ENCODE measurements around the gene CHIA.

The CHIA gene

DNA sequence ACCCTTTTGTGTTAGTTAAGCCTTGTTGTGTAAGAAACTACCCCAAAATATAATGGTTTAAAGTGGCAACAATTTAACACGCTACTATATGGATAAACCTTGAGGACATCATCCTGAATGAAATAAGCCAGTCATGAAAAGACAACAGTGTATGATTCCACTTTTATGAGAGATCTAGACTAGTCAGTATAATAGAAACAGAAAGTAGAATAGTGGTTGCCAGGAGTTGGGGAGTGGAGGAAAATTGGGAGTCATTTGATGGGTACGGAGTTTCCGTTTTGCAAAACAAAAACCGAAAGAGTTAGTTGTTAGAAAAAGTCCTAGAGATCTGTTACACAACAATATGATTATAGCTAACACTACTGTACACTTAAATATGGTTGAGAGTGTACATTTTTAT lies 16.0 kb upstream of the CHIA start:
- Mint-ChIP-seq H3K27ac (peak overlapping the region; percentile 89), H3K27me3 (peaks cover 32% of the 10 kb centered on the region), H3K4me3 (peak overlapping the region; percentile 5), H3K36me3 (ENCODE audit: low read depth) (no peaks in the 10 kb centered on the region), H3K4me1 (ENCODE audit: low read depth) (peaks cover 50% of the 10 kb centered on the region), H3K9me3 (peaks cover 7% of the 10 kb centered on the region)
- no peak for DNase-seq

DNA sequence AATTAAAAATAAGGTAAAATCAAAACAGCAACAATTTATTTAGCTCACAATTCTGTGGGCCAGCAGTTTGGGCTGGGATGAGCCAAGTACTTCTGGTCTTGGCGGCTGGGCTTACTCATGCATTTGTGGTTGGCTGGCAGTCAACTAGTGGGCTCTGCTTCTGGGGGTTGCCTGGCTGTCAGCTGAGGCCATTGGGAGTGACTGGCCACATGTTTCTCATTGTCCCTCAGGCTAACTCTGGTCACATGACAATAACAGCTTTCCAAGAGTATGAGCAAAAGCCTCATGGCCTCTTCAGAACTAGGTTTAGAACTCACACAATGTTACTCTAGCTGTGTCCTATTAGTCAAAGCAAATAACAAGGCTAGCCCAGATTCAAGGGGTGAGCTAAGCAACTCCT lies 15.6 kb upstream of the CHIA start:
- Mint-ChIP-seq H3K9me3 (peaks cover 7% of the 10 kb centered on the region), H3K4me1 (ENCODE audit: low read depth) (peaks cover 55% of the 10 kb centered on the region), H3K4me3 (no peak overlapping the region), H3K27ac (peak overlapping the region; percentile 89), H3K36me3 (ENCODE audit: low read depth) (no peaks in the 10 kb centered on the region), H3K27me3 (peaks cover 28% of the 10 kb centered on the region)
- peak; percentile 47 for DNase-seq

DNA sequence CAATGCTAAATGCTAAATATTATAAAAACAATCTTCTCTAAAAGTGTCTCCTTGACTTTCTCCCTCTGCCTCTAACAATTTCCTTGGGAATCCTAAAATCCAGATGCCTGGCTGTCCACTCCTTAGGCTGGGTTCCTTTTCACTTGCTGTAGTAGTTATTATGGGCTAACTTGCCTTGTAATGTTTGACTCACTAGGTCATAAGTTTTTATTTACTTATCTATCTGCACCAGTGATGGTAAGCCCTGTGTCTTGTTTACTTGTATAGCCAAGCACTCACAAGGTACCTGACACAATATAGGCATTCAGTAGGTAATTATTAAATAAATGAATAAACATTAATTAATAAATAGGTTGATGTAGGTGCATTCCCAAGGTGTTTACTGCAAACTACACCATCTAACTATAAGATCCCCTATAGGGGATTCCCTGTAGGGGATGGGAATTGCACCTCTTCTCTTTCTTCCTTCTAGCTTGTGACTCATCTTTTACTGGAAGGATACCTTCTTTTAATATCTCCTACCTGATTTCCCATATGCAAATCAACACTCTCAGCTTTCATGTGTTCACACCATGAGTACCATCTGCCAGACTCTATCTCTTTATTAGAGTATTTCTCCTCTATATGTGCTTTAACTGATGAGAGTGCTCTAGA lies 14.7 kb upstream of the CHIA start:
- H3K27me3 Mint-ChIP-seq, result peaks cover 20% of the 10 kb centered on the region
- peaks cover 53% of the 10 kb centered on the region for H3K4me1 Mint-ChIP-seq (ENCODE audit: low read depth)
- peaks cover 7% of the 10 kb centered on the region for H3K9me3 Mint-ChIP-seq
- H3K4me3 Mint-ChIP-seq, result no peak overlapping the region
- DNase-seq, result no peak
- no peaks in the 10 kb centered on the region for H3K36me3 Mint-ChIP-seq (ENCODE audit: low read depth)
- H3K27ac Mint-ChIP-seq, result peak overlapping the region; percentile 89

DNA sequence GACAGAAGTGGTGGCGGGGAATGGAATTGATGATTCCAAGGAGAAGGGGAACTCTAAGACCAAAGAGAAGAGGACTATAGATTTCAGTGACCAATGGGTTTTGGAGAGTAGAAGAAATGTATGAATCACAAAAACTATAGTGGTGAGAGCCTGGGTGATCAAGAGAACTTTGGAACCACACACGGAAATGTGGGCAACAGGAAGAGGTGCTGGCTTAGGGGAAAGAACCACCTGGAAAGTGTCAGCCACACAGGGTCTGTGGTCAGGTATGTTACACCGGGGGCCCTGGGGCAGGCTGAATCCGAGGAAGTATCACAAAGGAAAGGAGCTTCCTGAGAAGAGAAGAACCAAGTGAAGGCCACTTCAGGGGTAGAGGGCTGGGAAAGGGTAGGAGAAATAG lies 11.5 kb upstream of the CHIA start:
- Mint-ChIP-seq H3K9me3 (peaks cover 7% of the 10 kb centered on the region), H3K36me3 (ENCODE audit: low read depth) (no peaks in the 10 kb centered on the region), H3K27ac (no peak overlapping the region), H3K4me3 (no peak overlapping the region), H3K27me3 (no peaks in the 10 kb centered on the region), H3K4me1 (ENCODE audit: low read depth) (peaks cover 44% of the 10 kb centered on the region)
- DNase-seq, result no peak

DNA sequence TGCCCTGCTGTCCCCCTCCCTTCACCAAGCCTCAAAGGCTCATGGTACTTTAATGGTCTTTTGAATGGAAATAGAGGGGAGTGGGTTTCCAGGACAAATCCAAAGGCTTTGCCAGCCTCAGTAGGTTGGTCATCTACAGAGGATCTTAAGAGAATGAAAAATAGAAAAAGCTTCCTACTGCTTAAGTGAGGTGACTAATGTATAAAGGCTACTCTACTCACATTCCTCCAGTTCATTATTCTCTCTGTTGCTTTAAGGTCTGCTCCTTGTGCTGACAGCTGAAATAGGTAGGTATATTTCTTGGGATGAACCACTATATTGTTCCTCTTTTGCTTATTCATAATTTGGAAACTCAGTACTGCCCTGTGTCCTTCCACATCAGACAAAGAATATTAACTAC lies 10.4 kb upstream of the CHIA start:
- peaks cover 32% of the 10 kb centered on the region for H3K4me1 Mint-ChIP-seq (ENCODE audit: low read depth)
- H3K27me3 Mint-ChIP-seq, result no peaks in the 10 kb centered on the region
- H3K4me3 Mint-ChIP-seq, result no peak overlapping the region
- H3K36me3 Mint-ChIP-seq (ENCODE audit: low read depth), result no peaks in the 10 kb centered on the region
- peaks cover 7% of the 10 kb centered on the region for H3K9me3 Mint-ChIP-seq
- DNase-seq, result no peak
- no peak overlapping the region for H3K27ac Mint-ChIP-seq

DNA sequence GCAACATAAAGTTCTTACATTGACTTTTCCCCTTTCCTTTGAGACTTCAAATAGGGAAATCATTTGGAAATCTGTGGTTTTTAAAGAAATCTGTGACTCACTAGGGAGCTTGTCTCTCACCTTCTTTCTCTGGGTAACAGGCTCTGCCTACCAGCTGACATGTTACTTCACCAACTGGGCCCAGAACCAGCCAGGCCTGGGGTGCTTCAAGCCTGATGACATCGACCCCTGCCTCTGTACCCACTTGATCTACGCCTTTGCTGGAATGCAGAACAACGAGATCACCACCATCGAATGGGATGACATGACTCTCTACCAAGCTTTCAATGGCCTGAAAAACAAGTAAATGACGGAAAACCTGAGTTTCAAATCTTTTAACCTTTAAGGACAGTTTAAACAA lies 9.2 kb upstream of the CHIA start:
- Mint-ChIP-seq H3K27ac (no peak overlapping the region), H3K27me3 (no peaks in the 10 kb centered on the region), H3K4me1 (ENCODE audit: low read depth) (peaks cover 23% of the 10 kb centered on the region), H3K9me3 (peaks cover 6% of the 10 kb centered on the region), H3K4me3 (no peak overlapping the region), H3K36me3 (ENCODE audit: low read depth) (no peaks in the 10 kb centered on the region)
- DNase-seq, result no peak

DNA sequence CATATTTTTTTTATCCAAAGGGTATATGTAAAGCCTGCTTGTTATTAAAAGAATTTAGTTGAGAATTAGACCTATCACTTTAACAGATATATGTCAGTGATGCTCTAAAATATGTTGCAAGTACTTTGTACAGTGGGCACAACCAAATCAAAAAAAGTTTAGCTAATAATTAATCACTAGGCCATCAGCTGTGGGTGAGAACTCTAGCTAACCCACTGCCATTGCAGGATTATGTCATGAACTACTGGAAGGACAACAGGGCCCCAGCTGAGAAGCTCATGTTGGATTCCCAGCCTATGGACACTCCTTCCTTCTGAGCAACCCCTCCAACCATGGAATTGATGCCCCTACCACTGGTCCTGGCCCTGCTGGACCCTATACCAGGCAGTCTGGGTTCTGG lies 6.8 kb upstream of the CHIA start:
- Mint-ChIP-seq H3K4me3 (no peak overlapping the region), H3K9me3 (peaks cover 4% of the 10 kb centered on the region), H3K36me3 (ENCODE audit: low read depth) (no peaks in the 10 kb centered on the region), H3K27ac (no peak overlapping the region), H3K27me3 (no peaks in the 10 kb centered on the region), H3K4me1 (ENCODE audit: low read depth) (peaks cover 14% of the 10 kb centered on the region)
- DNase-seq, result no peak

DNA sequence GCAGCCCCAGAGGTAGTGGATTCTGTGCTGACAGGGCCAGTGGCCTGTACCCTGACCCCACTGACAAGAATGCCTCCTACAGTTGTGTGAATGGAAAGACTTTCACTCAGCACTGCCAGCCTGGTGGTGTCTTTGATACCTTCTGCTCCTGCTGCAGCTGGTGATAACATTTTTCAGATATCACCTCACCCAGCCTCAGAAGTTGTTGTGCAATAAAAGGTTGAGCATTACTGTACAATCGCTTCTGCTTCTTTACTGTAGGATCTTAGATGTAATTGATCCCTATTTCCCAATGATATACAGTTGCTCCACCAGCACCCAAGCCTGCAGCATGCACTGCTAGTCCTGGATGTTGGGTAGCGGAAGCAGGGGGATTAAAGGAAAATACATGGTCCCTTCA lies 4.8 kb upstream of the CHIA start:
- no peak for DNase-seq
- Mint-ChIP-seq H3K9me3 (no peaks in the 10 kb centered on the region), H3K27ac (no peak overlapping the region), H3K4me3 (no peak overlapping the region), H3K27me3 (no peaks in the 10 kb centered on the region), H3K36me3 (ENCODE audit: low read depth) (no peaks in the 10 kb centered on the region), H3K4me1 (ENCODE audit: low read depth) (no peaks in the 10 kb centered on the region)

DNA sequence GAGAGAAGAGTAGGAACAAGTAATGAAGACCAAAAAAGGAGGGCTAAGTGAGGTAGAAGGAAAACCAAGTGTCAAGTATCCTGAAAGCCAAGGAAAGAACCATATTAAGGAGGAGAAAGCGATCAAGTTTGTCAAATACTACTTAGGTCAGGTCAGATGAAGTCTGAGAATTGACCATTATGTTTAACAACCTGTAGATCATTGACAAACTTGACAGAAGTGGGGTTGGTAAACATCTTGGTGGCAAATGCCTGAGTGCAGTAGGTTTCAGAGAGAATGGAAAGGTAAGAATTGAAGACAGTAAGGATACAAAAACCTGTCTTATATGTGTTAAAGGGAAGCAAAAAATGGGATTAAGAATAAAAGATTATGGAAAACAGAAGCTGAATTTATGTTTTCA lies 3.7 kb upstream of the CHIA start:
- Mint-ChIP-seq H3K27ac (no peak overlapping the region), H3K36me3 (ENCODE audit: low read depth) (no peaks in the 10 kb centered on the region), H3K4me3 (no peak overlapping the region), H3K4me1 (ENCODE audit: low read depth) (no peaks in the 10 kb centered on the region), H3K27me3 (no peaks in the 10 kb centered on the region), H3K9me3 (no peaks in the 10 kb centered on the region)
- no peak for DNase-seq

DNA sequence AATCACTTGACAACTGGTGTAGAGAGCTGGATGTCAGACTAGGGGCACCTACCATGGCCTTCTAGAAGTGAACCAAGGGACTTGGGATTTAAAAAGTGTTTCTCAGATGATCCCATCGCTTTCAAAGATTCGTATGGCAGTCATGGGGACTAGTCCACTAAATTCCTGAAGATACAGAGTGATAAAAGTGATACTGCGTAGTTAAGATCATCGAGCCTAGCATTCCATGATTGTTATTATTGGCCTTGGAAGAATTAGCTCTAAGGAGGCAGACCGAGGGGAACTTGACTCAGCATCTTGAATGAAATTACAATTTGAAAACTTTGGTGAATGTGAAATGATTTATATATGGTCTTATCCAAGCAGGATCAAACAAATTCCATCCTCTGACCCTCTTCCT lies 1.3 kb upstream of the CHIA start:
- Mint-ChIP-seq H3K9me3 (no peaks in the 10 kb centered on the region), H3K36me3 (ENCODE audit: low read depth) (no peaks in the 10 kb centered on the region), H3K27me3 (no peaks in the 10 kb centered on the region), H3K27ac (no peak overlapping the region), H3K4me1 (ENCODE audit: low read depth) (peaks cover 4% of the 10 kb centered on the region), H3K4me3 (no peak overlapping the region)
- DNase-seq, result no peak

DNA sequence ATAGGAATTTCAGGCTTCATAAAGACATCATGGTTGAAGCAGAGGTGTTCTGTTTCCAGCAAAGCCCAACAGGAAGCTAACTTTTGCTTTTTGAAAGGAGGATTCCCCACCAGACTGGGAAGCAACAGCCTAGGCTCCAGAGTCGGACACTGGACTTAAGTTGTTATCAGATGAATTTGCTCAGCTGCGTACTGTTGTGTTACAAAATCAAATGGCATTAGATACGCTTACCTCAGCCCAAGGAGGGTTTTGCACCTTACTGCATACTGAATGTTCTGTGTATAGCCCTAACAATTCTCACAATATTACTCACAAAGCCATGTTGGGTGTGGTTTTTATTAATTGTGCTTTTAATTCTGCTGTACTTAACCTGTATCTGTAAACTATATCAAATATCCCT lies 547 bp upstream of the CHIA start:
- no peaks in the 10 kb centered on the region for H3K27me3 Mint-ChIP-seq
- H3K36me3 Mint-ChIP-seq (ENCODE audit: low read depth), result no peaks in the 10 kb centered on the region
- no peaks in the 10 kb centered on the region for H3K9me3 Mint-ChIP-seq
- H3K4me1 Mint-ChIP-seq (ENCODE audit: low read depth), result peaks cover 11% of the 10 kb centered on the region
- DNase-seq, result no peak
- no peak overlapping the region for H3K4me3 Mint-ChIP-seq
- H3K27ac Mint-ChIP-seq, result no peak overlapping the region

DNA sequence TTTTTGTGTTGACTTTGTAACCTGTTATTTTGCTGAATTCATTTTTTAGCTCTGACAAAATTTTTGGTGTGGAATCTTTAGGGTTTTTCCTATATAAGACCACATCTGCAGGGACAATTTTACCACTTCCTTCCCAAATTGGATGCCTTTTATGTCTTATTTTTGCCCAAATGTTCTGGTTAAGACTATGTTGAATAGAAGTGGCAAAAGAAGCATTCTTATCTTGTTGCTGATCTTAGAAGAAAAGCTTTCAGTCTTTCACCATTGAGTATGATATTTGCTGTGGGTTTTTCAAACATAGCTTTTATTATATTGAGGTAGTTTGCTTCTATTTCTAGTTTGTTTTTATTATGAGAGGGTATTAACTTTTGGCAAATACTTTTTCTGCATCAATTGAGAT lies 3.7 kb downstream of the CHIA start:
- Mint-ChIP-seq H3K36me3 (ENCODE audit: low read depth) (no peaks in the 10 kb centered on the region), H3K27ac (no peak overlapping the region), H3K9me3 (no peaks in the 10 kb centered on the region), H3K27me3 (no peaks in the 10 kb centered on the region), H3K4me3 (no peak overlapping the region), H3K4me1 (ENCODE audit: low read depth) (peaks cover 11% of the 10 kb centered on the region)
- no peak for DNase-seq

DNA sequence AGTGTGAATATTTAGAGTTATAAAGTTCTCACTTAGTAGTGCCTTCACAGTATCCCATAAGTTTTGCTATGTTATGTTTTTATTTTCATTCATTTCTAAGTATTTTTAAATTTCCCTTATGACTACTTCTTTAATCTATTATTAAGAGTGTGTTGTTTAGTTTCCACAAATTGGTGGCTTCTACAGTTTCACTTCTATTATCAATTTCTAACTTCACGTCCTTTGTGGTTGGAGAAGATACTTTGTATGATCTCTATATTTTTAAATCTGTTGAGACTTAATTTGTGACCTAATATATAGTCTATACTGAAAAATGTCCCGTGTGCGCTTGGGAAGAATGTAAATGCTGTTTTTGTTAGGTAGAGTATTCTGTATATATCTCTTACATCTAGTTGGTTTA lies 11.7 kb downstream of the CHIA start:
- Mint-ChIP-seq H3K4me3 (no peak overlapping the region), H3K36me3 (ENCODE audit: low read depth) (no peaks in the 10 kb centered on the region), H3K4me1 (ENCODE audit: low read depth) (peaks cover 3% of the 10 kb centered on the region), H3K9me3 (peaks cover 22% of the 10 kb centered on the region), H3K27ac (no peak overlapping the region), H3K27me3 (no peaks in the 10 kb centered on the region)
- DNase-seq, result no peak

DNA sequence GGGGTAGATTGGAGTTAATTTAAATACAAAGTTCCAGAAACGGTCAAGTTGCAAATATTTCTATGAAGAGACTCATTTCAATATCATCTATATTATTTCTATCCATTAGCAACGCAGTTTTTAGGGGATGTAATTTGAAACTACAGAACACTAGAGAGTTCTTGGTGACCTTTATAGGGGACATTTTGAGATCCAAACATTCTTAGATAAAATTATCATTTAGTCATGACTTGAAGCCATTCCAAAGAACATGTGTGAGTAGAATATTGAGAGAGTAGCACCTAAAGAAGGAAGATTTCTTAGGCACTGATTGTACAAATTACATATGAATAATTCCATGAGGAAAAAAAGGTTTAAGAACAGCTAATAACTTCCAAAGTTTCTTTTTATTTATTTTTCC lies 19.0 kb downstream of the CHIA start:
- no peaks in the 10 kb centered on the region for H3K36me3 Mint-ChIP-seq (ENCODE audit: low read depth)
- no peak overlapping the region for H3K4me3 Mint-ChIP-seq
- DNase-seq, result no peak
- no peaks in the 10 kb centered on the region for H3K27me3 Mint-ChIP-seq
- no peaks in the 10 kb centered on the region for H3K4me1 Mint-ChIP-seq (ENCODE audit: low read depth)
- H3K27ac Mint-ChIP-seq, result no peak overlapping the region
- peaks cover 6% of the 10 kb centered on the region for H3K9me3 Mint-ChIP-seq

DNA sequence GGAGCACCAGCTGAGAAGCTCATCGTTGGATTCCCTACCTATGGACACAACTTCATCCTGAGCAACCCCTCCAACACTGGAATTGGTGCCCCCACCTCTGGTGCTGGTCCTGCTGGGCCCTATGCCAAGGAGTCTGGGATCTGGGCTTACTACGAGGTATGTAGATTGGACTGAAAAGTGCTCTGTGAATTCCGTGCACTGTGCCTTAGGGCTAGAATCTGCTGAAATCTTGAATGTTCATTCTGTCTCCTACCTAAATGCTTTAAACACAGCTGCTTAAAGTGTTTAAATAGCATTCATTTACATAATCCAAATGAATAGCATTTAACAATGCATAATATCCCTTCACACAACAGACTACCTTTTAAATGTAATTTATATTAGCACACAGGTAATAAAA lies 27.9 kb downstream of the CHIA start:
- no peaks in the 10 kb centered on the region for H3K9me3 Mint-ChIP-seq
- no peaks in the 10 kb centered on the region for H3K27me3 Mint-ChIP-seq
- no peak overlapping the region for H3K4me3 Mint-ChIP-seq
- no peak overlapping the region for H3K27ac Mint-ChIP-seq
- DNase-seq, result no peak
- peaks cover 19% of the 10 kb centered on the region for H3K4me1 Mint-ChIP-seq (ENCODE audit: low read depth)
- H3K36me3 Mint-ChIP-seq (ENCODE audit: low read depth), result no peaks in the 10 kb centered on the region

All from activated T-cell treated with anti-CD3 and anti-CD28 coated beads, Interleukin-2, amount 50 U/mL, for 24 hours (primary cell).